ENCODE data around the gene GALNT18. TPM values are rescaled to one million over a fixed set of nuclear protein-coding genes. Genes with fewer than 3 reads are reported as not detected.
A peak's percentile ranks its signal among the peaks of the same experiment; 100 is the strongest.

The GALNT18 gene
- total RNA-seq, 1 donor from 2014 or later, result 2.1 TPM

GRCh38 chr11:11553573-11553972 is 68.2 kb downstream of the GALNT18 start:
- H3K4me3 Mint-ChIP-seq (ENCODE audit: low read depth), result no peak overlapping the region
- H3K36me3 Mint-ChIP-seq (ENCODE audit: insufficient read depth), result no peaks in the 10 kb centered on the region

DNA sequence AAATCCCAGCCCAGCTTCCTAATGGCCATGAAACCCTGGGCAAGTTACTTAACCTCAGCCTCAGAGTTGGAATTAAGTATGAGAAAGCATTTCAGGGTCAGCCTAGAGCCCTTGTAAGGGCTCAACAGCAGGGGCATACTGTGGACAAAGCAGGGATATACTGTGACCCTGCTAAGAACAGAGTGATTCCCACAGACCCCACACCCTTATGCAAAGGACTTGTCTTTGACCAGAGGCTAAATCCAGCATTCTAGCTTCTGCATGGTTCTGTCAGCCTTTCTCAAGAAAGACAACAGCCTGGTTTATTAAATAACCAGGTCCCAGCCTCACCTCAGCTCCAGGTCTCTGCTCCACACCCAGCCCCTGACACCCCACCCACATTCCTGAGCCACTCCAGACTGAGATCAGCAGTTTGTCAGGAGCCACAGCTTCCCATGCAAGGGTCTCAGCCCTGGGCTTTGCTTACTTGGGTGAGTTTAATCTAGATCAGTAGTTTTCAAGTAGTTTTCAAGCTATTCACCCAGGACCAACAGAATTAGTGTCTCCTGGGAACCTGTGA is 69.2 kb downstream of the GALNT18 start:
- peak overlapping the region; percentile 41 for H3K27ac Mint-ChIP-seq
- peak; percentile 26 for DNase-seq (ENCODE audit: low spot score, unreplicated experiment)
- H3K27me3 Mint-ChIP-seq, result peaks cover 2% of the 10 kb centered on the region
- H3K9me3 Mint-ChIP-seq (ENCODE audit: low read depth), result no peaks in the 10 kb centered on the region
- TF ChIP-seq, protein P1, sequence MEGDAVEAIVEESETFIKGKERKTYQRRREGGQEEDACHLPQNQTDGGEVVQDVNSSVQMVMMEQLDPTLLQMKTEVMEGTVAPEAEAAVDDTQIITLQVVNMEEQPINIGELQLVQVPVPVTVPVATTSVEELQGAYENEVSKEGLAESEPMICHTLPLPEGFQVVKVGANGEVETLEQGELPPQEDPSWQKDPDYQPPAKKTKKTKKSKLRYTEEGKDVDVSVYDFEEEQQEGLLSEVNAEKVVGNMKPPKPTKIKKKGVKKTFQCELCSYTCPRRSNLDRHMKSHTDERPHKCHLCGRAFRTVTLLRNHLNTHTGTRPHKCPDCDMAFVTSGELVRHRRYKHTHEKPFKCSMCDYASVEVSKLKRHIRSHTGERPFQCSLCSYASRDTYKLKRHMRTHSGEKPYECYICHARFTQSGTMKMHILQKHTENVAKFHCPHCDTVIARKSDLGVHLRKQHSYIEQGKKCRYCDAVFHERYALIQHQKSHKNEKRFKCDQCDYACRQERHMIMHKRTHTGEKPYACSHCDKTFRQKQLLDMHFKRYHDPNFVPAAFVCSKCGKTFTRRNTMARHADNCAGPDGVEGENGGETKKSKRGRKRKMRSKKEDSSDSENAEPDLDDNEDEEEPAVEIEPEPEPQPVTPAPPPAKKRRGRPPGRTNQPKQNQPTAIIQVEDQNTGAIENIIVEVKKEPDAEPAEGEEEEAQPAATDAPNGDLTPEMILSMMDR (IDR thresholded peaks at IDR 0.05; ENCODE audit: unreplicated experiment), result no peak
- H3K4me3 Mint-ChIP-seq (ENCODE audit: low read depth), result no peak overlapping the region
- no peaks in the 10 kb centered on the region for H3K36me3 Mint-ChIP-seq (ENCODE audit: insufficient read depth)
- peaks cover 10% of the 10 kb centered on the region for H3K4me1 Mint-ChIP-seq (ENCODE audit: low read depth)

More at GRCh38 chr11:11553573-11553972, 68.2 kb downstream of the GALNT18 start:
- Mint-ChIP-seq H3K9me3 (ENCODE audit: low read depth) (no peaks in the 10 kb centered on the region), H3K4me1 (ENCODE audit: low read depth) (peaks cover 10% of the 10 kb centered on the region), H3K27ac (no peak overlapping the region), H3K27me3 (peaks cover 2% of the 10 kb centered on the region)
- TF ChIP-seq, protein P1 (IDR thresholded peaks at IDR 0.05; ENCODE audit: unreplicated experiment), result no peak
- DNase-seq (ENCODE audit: low spot score, unreplicated experiment), result no peak

DNA sequence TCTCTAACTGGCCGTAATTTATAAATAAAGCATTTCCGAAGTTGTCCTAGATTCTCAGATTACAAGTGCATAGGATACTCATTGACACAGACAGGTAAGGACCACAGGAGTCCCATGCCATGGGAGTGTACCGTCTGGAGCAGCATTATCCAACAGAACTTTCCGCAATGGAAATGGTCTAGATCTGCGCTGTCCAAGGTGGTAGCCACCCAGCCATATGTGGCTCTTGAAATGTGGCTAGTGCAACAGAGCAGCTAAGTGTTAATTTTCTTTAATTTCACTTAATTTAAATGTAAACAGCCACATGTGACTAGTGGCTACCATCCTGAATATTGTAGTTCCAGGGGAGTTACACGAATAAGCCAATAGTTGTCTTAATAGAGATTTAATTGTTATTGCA is 71.3 kb downstream of the GALNT18 start:
- no peak for DNase-seq (ENCODE audit: low spot score, unreplicated experiment)

DNA sequence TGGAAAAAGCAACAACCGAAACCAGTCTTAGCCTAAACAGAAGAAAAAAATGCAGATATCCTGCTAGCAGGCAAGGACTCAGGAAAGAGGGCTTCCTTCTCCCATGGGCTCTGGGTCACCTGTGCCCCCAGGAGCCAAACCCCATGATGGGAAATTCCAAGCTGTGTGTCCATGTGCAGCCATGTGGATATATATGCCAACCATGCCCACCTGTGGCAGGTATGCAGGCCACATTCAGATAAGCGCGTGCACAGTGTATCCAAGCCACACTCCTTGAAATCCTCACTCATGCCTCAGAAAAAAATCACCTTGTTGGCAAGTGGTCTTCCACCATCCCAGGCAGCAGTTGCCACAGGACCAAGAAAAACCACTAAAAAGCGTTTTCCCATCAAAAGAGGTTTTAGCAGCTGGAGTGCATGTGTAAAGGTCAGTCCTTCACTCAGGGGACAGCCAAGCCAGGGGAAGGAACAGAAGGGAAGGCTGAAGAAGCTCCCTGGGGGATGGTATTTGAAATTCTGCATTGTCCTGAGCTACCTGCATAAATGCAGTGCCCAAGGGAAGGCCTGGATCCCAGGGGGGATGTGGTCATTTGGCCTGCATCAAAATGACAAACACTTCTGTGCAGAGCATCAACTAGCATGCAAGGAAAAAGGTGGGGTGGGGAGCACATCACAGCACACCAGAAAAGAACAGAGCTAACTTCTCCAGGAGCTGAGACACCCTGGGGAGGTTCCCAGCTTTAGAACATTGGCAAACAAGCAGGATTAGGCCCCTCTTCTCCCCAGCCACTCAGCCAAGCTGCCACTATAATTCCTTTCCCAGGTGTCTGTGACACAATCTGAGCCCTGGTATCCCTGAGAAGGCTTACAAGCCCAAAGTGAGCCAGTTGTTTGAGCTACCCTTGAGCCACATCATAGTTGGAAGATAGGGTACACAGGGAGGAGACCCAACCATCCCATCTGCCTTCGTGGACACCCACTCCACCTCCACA is 76.2 kb downstream of the GALNT18 start:
- Mint-ChIP-seq H3K27ac (no peak overlapping the region), H3K27me3 (peaks cover 1% of the 10 kb centered on the region), H3K36me3 (ENCODE audit: insufficient read depth) (no peaks in the 10 kb centered on the region), H3K4me3 (ENCODE audit: low read depth) (no peak overlapping the region), H3K4me1 (ENCODE audit: low read depth) (no peaks in the 10 kb centered on the region), H3K9me3 (ENCODE audit: low read depth) (no peaks in the 10 kb centered on the region)
- TF ChIP-seq, protein P1 (IDR thresholded peaks at IDR 0.05; ENCODE audit: unreplicated experiment), result no peak
- DNase-seq (ENCODE audit: low spot score, unreplicated experiment), result no peak

More for the DNA sequence above, 71.3 kb downstream of the GALNT18 start:
- peaks cover 10% of the 10 kb centered on the region for H3K4me1 Mint-ChIP-seq (ENCODE audit: low read depth)
- no peak overlapping the region for H3K4me3 Mint-ChIP-seq (ENCODE audit: low read depth)
- TF ChIP-seq, protein P1 (IDR thresholded peaks at IDR 0.05; ENCODE audit: unreplicated experiment), result no peak
- H3K27ac Mint-ChIP-seq, result no peak overlapping the region
- H3K36me3 Mint-ChIP-seq (ENCODE audit: insufficient read depth), result no peaks in the 10 kb centered on the region
- H3K9me3 Mint-ChIP-seq (ENCODE audit: low read depth), result no peaks in the 10 kb centered on the region
- peaks cover 2% of the 10 kb centered on the region for H3K27me3 Mint-ChIP-seq

DNA sequence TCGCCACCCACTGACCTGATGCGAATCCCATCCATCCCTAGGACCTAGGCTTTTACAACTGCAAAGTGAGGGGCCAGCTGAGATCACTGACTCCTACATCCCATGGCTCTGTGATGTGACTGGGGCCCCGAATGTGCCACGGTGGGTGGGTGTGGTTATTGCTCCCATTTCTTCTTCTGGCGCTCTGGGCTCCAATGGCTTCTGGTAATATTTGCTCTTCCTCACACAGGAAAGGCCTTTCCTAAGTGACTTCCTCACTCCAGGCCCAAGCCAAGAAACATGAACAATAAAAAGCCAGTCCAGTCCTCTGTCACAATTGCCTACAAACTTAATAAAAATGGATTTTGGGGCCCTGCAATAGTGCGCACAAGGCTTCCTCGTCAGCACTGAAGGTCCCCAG is 78.1 kb downstream of the GALNT18 start:
- TF ChIP-seq, protein P1 (IDR thresholded peaks at IDR 0.05; ENCODE audit: unreplicated experiment), result no peak
- H3K4me1 Mint-ChIP-seq (ENCODE audit: low read depth), result no peaks in the 10 kb centered on the region
- H3K27me3 Mint-ChIP-seq, result peaks cover 3% of the 10 kb centered on the region

More for the DNA sequence above, 78.1 kb downstream of the GALNT18 start:
- Mint-ChIP-seq H3K27ac (no peak overlapping the region), H3K36me3 (ENCODE audit: insufficient read depth) (no peaks in the 10 kb centered on the region), H3K9me3 (ENCODE audit: low read depth) (no peaks in the 10 kb centered on the region), H3K4me3 (ENCODE audit: low read depth) (no peak overlapping the region)
- DNase-seq (ENCODE audit: low spot score, unreplicated experiment), result no peak

Data from progenitor cell of endocrine pancreas (in vitro differentiated cells).